ENCODE results near the gene EPHB6.
A peak's percentile ranks its signal among the peaks of the same experiment; 100 is the strongest.

DNA sequence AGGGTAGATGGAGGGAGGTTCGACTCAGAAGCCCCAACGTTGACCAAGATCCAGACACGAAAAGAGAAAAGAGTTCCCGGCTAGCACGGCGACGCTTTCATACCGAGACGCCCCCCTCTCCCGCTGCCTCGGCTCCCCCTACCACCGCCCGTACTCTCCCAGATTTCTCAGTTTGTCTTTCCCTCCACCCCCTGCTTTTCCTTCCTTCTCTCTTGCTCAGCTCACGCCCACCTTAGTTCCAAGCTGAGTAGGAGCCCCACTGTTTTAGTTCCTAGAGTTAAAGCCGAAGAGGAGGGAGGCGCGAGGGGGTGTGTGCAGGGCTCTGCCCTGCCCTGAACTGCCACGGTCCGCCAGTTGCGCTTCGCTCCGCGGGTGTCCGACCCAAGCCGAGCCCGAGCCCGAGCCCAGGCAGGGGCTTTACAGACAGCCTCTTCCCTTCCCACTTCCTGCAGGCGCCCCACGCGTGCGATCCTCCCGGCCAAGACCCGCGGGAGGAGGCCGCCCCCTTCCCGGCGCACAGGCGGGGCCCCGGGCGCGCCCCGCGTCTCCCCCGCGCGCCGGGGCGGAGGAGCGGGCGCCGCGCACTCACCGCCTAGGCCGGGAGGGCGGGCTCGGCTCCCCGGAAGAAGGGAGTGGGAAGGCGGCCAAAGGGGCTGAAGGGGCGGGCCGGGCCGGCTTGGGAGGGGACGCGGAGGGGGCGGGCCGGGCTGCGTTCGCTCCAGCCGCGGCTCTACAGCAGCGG is at the start of gene EPHB6:
- TF ChIP-seq, protein P1, sequence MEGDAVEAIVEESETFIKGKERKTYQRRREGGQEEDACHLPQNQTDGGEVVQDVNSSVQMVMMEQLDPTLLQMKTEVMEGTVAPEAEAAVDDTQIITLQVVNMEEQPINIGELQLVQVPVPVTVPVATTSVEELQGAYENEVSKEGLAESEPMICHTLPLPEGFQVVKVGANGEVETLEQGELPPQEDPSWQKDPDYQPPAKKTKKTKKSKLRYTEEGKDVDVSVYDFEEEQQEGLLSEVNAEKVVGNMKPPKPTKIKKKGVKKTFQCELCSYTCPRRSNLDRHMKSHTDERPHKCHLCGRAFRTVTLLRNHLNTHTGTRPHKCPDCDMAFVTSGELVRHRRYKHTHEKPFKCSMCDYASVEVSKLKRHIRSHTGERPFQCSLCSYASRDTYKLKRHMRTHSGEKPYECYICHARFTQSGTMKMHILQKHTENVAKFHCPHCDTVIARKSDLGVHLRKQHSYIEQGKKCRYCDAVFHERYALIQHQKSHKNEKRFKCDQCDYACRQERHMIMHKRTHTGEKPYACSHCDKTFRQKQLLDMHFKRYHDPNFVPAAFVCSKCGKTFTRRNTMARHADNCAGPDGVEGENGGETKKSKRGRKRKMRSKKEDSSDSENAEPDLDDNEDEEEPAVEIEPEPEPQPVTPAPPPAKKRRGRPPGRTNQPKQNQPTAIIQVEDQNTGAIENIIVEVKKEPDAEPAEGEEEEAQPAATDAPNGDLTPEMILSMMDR (IDR thresholded peaks at IDR 0.05 in 2 of 3, conservative IDR thresholded peaks at IDR 0.05 in 1 of 3; ENCODE audit: borderline replicate concordance in 1 of 3, insufficient read depth in 1 of 3, low read depth in 2 of 3, low read length in 2 of 3), result no peak
- TF ChIP-seq YY1 (IDR thresholded peaks at IDR 0.05; ENCODE audit: extremely low read depth, insufficient replicate concordance, low read depth, low read length) (no peak), POLR2AphosphoS5 (IDR thresholded peaks at IDR 0.05; ENCODE audit: low read depth, low read length) (peak; percentile 58; the same call in 1 of the 2 replicates), SP1 (IDR thresholded peaks at IDR 0.05; ENCODE audit: low read depth) (no peak), ZBTB33 (IDR thresholded peaks at IDR 0.05; ENCODE audit: extremely low read depth, insufficient replicate concordance, low read length) (no peak), EZH2phosphoT487 (IDR thresholded peaks at IDR 0.05; ENCODE audit: borderline replicate concordance) (no peak), ZNF274 (IDR thresholded peaks at IDR 0.05; ENCODE audit: low read depth, low read length) (no peak), EZH2 (IDR thresholded peaks at IDR 0.05) (no peak)
